Thymus (tissue), 11 donors: Measurements from ENCODE around the gene COL23A1. TPM values are rescaled to one million over a fixed set of nuclear protein-coding genes. Genes with fewer than 3 reads are reported as not detected.
"Not testable (repeated sequence)": the region's sequence is repeated elsewhere in the genome, so short reads cannot be mapped to it uniquely, and the experiment has no call there.

Experiments
- DNase-seq, 9 donors: peaks; one replicate each; pipeline ENCODE4 v3.0.0-alpha.2; 2013; ENCODE audit warnings: low spot score in 9 of 9, low read depth in 6 of 9, missing footprints in 1 of 9
- H3K27ac ChIP-seq, 2 donors: one replicate each; pipeline ENCODE4 v1.5.1; 2013; ENCODE audit warnings: control low read depth in 1 of 2, low read depth in 1 of 2, low read length in 1 of 2, mild to moderate bottlenecking in 1 of 2, moderate library complexity in 1 of 2
- H3K27me3 ChIP-seq, 2 donors: one replicate each; pipeline ENCODE4 v1.5.1; 2013; ENCODE audit warnings: low read length in 1 of 2; ENCODE audit not compliant: control insufficient read depth in 2 of 2, insufficient read depth in 1 of 2
- H3K36me3 ChIP-seq, 2 donors: one replicate each; pipeline ENCODE4 v1.5.1; 2013; ENCODE audit warnings: low read length in 1 of 2, mild to moderate bottlenecking in 1 of 2, moderate library complexity in 1 of 2; ENCODE audit not compliant: control insufficient read depth in 2 of 2, insufficient read depth in 2 of 2
- H3K4me1 ChIP-seq, 2 donors: one replicate each; pipeline ENCODE4 v1.5.1; 2013; ENCODE audit warnings: low read length in 2 of 2; ENCODE audit not compliant: control insufficient read depth in 2 of 2, insufficient read depth in 2 of 2
- H3K4me3 ChIP-seq, 2 donors: one replicate each; pipeline ENCODE4 v1.5.1; 2013; ENCODE audit warnings: low read length in 2 of 2, control low read depth in 1 of 2, mild to moderate bottlenecking in 1 of 2
- H3K9me3 ChIP-seq, 2 donors: one replicate each; pipeline ENCODE4 v1.5.1; 2013; ENCODE audit warnings: low read length in 1 of 2, mild to moderate bottlenecking in 1 of 2; ENCODE audit not compliant: control insufficient read depth in 2 of 2, insufficient read depth in 1 of 2
- WGBS: extraction: QIAGEN DNeasy Blood & Tissue Kit; methylation state at CpG from one replicate; pipeline ENCODE4 v1.1.7; 2013; 5-methylcytosine and 5-hydroxymethylcytosine counted together
- polyA plus RNA-seq: library from polyadenylated mRNA; stranded (reverse); fragments of 200-250 nt; gene quantifications from one replicate; pipeline ENCODE4 v1.2.3, GENCODE V29; 2013
- total RNA-seq: library from RNA; stranded (reverse); fragments of 120-200 nt; gene quantifications from one replicate; pipeline ENCODE4 v1.2.4, GENCODE V29; 2013
- donor health status: healthy.

The COL23A1 gene
- total and polyA plus RNA-seq, 2 donors: 1.5 to 2.6 TPM

DNA sequence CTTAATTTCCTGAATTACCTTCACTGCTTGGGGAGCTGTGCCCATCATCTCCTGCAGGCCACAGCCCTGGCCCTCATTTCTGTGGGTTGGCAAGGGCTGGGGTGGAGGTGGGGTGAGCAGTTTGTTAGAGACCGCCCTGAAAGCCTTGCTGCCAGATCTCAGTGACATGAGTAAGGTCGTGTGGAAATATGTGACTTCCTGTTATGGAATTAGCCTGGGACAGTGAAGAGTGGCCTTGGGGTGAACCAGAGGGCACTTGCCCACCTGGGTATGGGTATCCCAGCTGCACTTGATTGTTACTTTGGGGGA is 388.3 kb downstream of the COL23A1 start:
- WGBS: 61% methylated on average over 2 of the region's 2 CpGs
- H3K27ac ChIP-seq: no peak overlapping the region
- H3K9me3 ChIP-seq: no peaks in the 10 kb centered on the region
- peaks cover 12 to 15% of the 10 kb centered on the region in 2 donors for H3K4me1 ChIP-seq
- H3K4me3 ChIP-seq: no peak overlapping the region
- no peaks in the 10 kb centered on the region for H3K27me3 ChIP-seq
- peaks cover 3 to 12% of the 10 kb centered on the region in 2 donors for H3K36me3 ChIP-seq
- DNase-seq: no peak

DNA sequence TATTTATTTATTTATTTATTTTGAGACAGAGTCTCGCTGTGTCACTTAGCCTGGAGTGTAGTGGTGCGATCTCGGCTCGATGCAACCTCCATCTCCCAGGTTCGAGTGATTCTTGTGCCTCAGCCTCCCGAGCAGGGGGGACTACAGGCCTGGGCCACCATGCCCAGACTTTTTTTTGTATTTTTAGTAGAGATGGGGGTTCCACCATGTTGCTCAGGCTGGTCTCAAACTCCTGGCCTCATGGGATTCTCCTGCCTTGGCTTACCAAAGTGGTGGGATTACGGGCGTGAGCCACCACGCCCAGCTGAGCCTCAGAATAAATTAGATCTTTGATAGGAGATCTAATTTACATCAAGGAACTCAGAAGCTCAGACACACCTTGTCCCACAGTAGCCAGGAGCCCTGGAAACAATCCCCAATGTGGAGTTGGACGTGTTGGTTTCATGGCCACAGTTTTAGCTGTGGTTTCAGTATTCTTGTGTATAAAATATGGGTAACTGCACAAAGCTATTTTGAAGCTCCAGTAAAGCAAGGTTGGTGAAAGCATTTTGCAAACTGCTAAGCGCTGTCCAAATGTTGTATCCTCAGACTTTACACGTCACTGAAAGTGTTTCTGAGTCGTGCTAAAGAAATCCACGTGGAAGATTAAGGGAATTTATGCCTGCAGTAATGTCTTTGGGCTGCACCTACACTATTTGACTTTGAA is 388.8 kb downstream of the COL23A1 start:
- no peak overlapping the region for H3K27ac ChIP-seq
- no peaks in the 10 kb centered on the region for H3K27me3 ChIP-seq
- H3K9me3 ChIP-seq: no peaks in the 10 kb centered on the region
- WGBS: 95% methylated on average over 14 of the region's 14 CpGs
- H3K36me3 ChIP-seq: peaks cover 0 to 7% of the 10 kb centered on the region in 2 donors
- DNase-seq: no peak
- H3K4me3 ChIP-seq: no peak overlapping the region
- H3K4me1 ChIP-seq: peaks cover 8 to 10% of the 10 kb centered on the region in 2 donors

DNA sequence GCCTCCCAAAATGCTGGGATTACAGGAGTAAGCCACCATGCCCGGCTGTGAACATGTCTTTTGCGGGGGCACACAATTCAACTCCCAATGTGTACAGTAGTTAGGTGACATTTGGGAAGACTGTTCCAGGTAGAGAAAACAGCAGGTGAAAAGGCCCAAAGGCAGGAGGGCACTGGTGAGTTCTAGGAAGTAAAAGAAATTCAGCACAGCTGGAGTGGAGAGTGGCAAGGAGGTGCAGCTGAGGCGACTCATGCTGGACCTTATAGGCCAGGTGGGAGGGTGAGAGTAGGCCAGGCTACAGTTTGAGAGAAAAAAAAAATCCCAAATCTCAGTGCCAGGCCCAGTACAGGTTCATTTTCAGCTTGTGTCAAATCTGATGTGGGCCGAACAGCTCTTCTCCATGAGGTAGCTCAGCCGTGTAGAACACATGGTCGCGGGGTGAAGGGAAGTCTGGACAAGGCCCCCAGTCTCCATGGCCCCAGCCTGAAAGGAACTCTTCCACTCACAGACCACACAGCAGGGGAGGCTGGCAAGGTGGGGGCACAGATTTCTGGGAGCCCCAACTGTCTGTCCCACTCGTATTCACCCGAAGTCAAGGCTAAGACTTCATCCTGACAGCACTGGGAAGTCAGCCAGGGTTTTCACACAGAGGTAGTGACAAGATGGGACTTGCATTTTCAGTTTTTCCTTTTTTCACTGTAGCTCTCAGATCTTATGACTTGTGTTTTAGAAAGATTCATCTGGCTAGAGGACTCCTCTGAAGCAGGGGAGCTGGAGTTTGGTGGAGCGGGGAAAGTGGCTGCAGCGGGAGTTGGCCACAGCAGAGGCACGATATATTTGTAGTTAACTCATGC is 390.4 kb downstream of the COL23A1 start:
- Histone ChIP-seq H3K4me1 (peaks cover 0 to 4% of the 10 kb centered on the region in 2 donors), H3K27ac (no peak overlapping the region), H3K9me3 (no peaks in the 10 kb centered on the region), H3K27me3 (no peaks in the 10 kb centered on the region), H3K4me3 (no peak overlapping the region), H3K36me3 (no peaks in the 10 kb centered on the region)
- 90% methylated on average over 12 of the region's 12 CpGs for WGBS
- DNase-seq: no peak

DNA sequence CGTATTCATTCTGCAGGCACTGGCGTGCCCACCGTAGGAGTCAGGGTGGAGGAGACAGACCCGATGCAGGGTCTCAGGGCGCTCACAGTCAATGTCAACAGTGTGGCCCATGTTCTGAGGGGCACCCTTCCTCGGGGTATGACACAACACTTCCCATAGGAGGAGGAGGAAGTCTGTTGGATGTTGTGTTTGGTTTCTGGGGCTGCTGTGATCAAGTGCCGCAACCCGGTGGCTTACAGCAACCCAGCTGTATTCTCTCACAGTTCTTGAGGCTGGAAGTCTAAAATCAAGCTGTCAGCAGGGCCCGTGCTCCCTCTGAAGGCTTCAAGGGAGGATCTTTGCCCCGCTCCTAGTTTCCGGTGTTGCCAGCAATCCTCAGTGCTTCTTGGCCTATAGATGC is 391.5 kb downstream of the COL23A1 start:
- peaks cover 0 to 11% of the 10 kb centered on the region in 2 donors for H3K4me1 ChIP-seq
- no peaks in the 10 kb centered on the region for H3K9me3 ChIP-seq
- H3K27ac ChIP-seq: no peak overlapping the region
- no peak overlapping the region for H3K4me3 ChIP-seq
- no peaks in the 10 kb centered on the region for H3K36me3 ChIP-seq
- peaks cover 0 to 2% of the 10 kb centered on the region in 2 donors for H3K27me3 ChIP-seq
- WGBS: 88% methylated on average over 11 of the region's 11 CpGs
- no peak for DNase-seq

DNA sequence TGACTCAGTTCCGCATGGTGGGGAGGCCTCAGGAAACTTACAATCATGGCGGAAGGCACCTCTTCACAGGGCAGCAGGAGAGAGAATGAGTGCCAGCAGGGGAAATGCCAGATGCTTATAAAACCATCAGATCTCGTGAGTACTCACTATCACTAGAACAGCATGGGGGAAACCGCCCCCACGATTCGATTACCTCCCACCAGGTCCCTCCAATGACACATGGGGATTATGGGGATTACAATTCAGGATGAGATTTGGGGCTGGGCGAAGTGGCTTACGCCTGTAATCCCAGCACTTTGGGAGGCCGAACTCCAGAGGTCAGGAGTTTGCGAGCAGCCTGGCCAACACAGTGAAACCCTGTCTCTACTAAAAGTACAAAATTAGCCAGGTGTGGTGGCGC is 392.0 kb downstream of the COL23A1 start:
- not testable (repeated sequence) for H3K4me3 ChIP-seq, H3K36me3 ChIP-seq, H3K9me3 ChIP-seq, H3K27ac ChIP-seq, H3K27me3 ChIP-seq, DNase-seq
- 79% methylated on average over 11 of the region's 11 CpGs for WGBS
- peaks cover 0 to 16% of the 10 kb centered on the region in 2 donors for H3K4me1 ChIP-seq

DNA sequence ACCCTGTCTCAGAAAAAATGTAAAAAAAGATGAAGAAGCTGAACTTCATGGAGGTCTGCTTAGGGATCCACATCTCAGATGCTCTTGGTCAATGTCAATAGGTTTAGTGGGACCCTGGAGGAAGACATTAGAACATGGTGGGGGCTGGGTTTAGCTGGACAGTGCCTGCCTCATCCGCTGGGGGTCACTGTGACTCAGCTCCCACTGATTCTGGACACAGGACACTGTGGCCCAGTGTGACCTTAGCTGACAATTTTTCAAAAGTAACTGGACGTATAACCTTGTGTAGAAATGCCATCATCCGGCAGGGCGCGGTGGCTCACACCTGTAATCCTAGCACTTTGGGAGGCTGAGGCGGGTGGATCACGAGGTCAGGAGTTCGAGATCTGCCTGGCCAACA is 393.2 kb downstream of the COL23A1 start:
- no peak for DNase-seq

DNA sequence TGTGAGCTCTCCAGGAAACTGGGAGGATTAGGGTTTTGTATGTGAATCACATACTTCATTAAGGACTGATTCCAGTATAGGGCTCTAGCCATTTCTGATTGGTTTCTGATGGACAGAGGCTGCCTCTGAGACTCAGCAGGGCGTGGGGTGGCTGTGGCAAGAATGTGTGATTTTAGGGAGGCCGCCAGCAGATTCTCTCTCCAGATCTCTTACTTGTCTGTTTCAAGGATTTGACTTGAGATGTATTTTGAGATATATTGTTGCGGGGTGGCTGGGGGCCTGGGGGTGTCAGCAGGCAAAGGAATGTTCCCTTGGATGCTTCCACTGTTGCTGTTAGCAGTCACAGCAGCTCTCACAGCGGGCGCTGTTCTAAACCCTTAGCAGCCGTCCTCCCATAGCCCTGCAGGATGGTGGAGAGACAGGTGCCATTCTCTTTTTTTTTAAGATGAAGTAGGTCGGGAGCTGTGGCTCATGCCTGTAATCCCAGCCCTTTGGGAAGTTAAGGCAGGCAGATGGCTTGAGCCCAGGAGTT is 393.8 kb downstream of the COL23A1 start:
- Histone ChIP-seq H3K4me1 (peaks cover 2 to 16% of the 10 kb centered on the region in 2 donors), H3K36me3 (no peaks in the 10 kb centered on the region), H3K9me3 (no peaks in the 10 kb centered on the region), H3K27me3 (peaks cover 0 to 2% of the 10 kb centered on the region in 2 donors), H3K27ac (no peak overlapping the region), H3K4me3 (no peak overlapping the region)
- WGBS: 94% methylated on average over 7 of the region's 7 CpGs
- no peak for DNase-seq

More for the DNA sequence above, 393.2 kb downstream of the COL23A1 start:
- H3K4me3 ChIP-seq: no peak overlapping the region
- H3K4me1 ChIP-seq: peaks cover 2 to 16% of the 10 kb centered on the region in 2 donors
- H3K27ac ChIP-seq: no peak overlapping the region
- no peaks in the 10 kb centered on the region for H3K36me3 ChIP-seq
- H3K9me3 ChIP-seq: no peaks in the 10 kb centered on the region
- 95% methylated on average over 8 of the region's 8 CpGs for WGBS
- peaks cover 0 to 2% of the 10 kb centered on the region in 2 donors for H3K27me3 ChIP-seq

DNA sequence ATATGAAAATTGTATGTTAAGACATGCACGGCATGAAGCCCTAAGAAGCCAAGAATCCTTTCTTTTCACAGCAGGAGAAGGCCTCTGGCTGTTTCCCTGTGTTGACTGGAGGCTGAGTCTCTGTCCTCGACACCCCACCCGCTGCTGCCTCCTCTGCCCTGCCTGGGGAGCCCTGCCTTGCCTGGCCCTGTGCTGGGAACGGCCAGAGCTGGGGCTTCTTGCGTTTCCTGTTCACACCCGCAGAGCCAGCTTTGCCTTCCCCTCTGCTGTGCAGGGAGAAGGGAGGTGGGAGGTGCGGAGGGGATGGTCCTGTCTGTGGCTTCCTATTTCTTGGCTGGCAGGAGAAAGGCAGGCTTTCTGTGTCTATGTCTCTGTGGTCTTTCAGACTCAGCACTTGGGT is 396.2 kb downstream of the COL23A1 start:
- H3K4me3 ChIP-seq: no peak overlapping the region
- WGBS: 11% methylated on average over 7 of the region's 7 CpGs
- H3K27me3 ChIP-seq: peaks cover 0 to 2% of the 10 kb centered on the region in 2 donors
- H3K36me3 ChIP-seq: no peaks in the 10 kb centered on the region
- DNase-seq: peak in 1 of 9 donors; percentile 29
- H3K4me1 ChIP-seq: peaks cover 2 to 16% of the 10 kb centered on the region in 2 donors
- H3K27ac ChIP-seq: no peak overlapping the region
- no peaks in the 10 kb centered on the region for H3K9me3 ChIP-seq

DNA sequence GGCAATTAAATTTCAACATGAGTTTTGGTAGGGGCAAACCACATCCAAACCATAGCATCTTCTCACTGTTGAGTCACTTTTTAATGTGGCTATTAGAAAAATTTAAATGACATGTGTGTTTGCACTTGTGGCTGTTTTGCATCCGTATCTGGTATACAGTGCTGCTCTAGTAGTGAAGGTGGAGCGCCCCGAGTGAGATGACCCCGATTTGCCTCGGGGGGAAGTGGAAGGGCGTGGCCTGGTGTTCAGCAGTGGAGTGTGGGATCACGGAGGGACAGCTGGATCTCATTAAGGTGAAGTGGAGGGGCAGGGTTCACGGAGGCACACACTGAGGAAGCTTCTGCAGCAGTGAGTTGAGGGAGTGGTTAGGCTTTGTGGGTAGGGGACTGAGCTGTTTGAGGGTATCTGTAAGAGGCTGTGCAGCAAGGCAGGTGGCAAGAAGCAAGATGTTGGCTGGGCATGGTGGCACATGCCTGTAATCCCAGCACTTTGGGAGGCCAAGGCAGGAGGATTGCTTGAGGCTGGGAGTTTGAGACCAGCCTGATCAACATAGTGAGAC is 396.9 kb downstream of the COL23A1 start:
- no peaks in the 10 kb centered on the region for H3K36me3 ChIP-seq
- peaks cover 0 to 2% of the 10 kb centered on the region in 2 donors for H3K27me3 ChIP-seq
- WGBS: 44% methylated on average over 8 of the region's 8 CpGs
- H3K9me3 ChIP-seq: no peaks in the 10 kb centered on the region
- peaks cover 2 to 16% of the 10 kb centered on the region in 2 donors for H3K4me1 ChIP-seq
- H3K4me3 ChIP-seq: no peak overlapping the region
- DNase-seq: peak in 1 of 9 donors; percentile 36
- no peak overlapping the region for H3K27ac ChIP-seq
